OCI-LY1 (cell line): ENCODE data around the gene AP1M1.

Experiments
- H2AFZ ChIP-seq: fragments of 200-600 bp; sonication (generic), shearing (Covaris generic); 2 replicates; pipeline ENCODE4 v1.6.0; 2014; ENCODE audit warnings: antibody characterized with exemption, mild to moderate bottlenecking, low read length
- H3F3A ChIP-seq: fragments of 200-600 bp; sonication (generic), shearing (Covaris generic); 2 replicates; pipeline ENCODE4 v1.6.0; 2014; ENCODE audit warnings: mild to moderate bottlenecking, antibody characterized with exemption, low read length, moderate library complexity; ENCODE audit not compliant: insufficient read depth
- H3K27ac ChIP-seq: fragments of 200-600 bp; sonication (generic); 2 replicates; pipeline ENCODE4 v1.5.1; 2014; ENCODE audit warnings: low read length, mixed run types, mild to moderate bottlenecking, low read depth; ENCODE audit not compliant: poor library complexity, severe bottlenecking
- H3K27me3 ChIP-seq: fragments of 200-600 bp; sonication (generic); 2 replicates; pipeline ENCODE4 v1.6.0; 2014; ENCODE audit warnings: antibody characterized with exemption, mild to moderate bottlenecking, low read length, moderate library complexity; ENCODE audit not compliant: insufficient read depth
- H3K36me3 ChIP-seq: fragments of 200-600 bp; sonication (generic); 2 replicates; pipeline ENCODE4 v1.6.1; 2014; ENCODE audit warnings: mild to moderate bottlenecking, antibody characterized with exemption, low read length, moderate library complexity, mixed read lengths; ENCODE audit not compliant: insufficient read depth
- H3K4me1 ChIP-seq: fragments of 200-600 bp; sonication (generic); 2 replicates; pipeline ENCODE4 v1.5.1; 2014; ENCODE audit warnings: mild to moderate bottlenecking, low read length, moderate library complexity; ENCODE audit not compliant: insufficient read depth, severe bottlenecking
- H3K4me2 ChIP-seq: fragments of 200-600 bp; sonication (generic), shearing (Covaris generic); 2 replicates; pipeline ENCODE4 v1.6.1; 2014; ENCODE audit warnings: low read length
- H3K4me3 ChIP-seq: fragments of 200-600 bp; sonication (generic); 2 replicates; pipeline ENCODE4 v1.5.1; 2014; ENCODE audit warnings: low read length, low read depth, mild to moderate bottlenecking, mixed read lengths; ENCODE audit not compliant: poor library complexity, severe bottlenecking
- H3K79me2 ChIP-seq: fragments of 200-600 bp; shearing (Covaris generic); 2 replicates; pipeline ENCODE4 v1.6.1; 2016; ENCODE audit warnings: mixed run types, low read length, mixed read lengths; ENCODE audit not compliant: insufficient read depth
- H3K9ac ChIP-seq: fragments of 200-600 bp; sonication (generic), shearing (Covaris generic); 2 replicates; pipeline ENCODE4 v1.6.1; 2014; ENCODE audit warnings: mild to moderate bottlenecking, low read length, mixed read lengths
- H3K9me2 ChIP-seq: fragments of 200-600 bp; sonication (generic), shearing (Covaris generic); 2 replicates; pipeline ENCODE4 v1.6.1; 2014; ENCODE audit warnings: low read depth, mild to moderate bottlenecking, low read length, mixed read lengths
- H3K9me3 ChIP-seq: fragments of 200-600 bp; shearing (Covaris generic); 2 replicates; pipeline ENCODE4 v1.6.1; 2014; ENCODE audit warnings: low read length, mixed read lengths
- H4K20me1 ChIP-seq: fragments of 200-600 bp; sonication (generic), shearing (Covaris generic); 2 replicates; pipeline ENCODE4 v1.6.0; 2016; ENCODE audit warnings: mild to moderate bottlenecking, low read length; ENCODE audit not compliant: insufficient read depth
- CTCF ChIP-seq: fragments of 200-600 bp; sonication (generic), shearing (Covaris generic); IDR thresholded peaks from 2 replicates; pipeline ENCODE4 v1.5.1; 2017; ENCODE audit warnings: mild to moderate bottlenecking, antibody characterized with exemption, low read length, moderate library complexity, mixed read lengths
- EZH2 ChIP-seq: fragments of 200-600 bp; sonication (generic), shearing (Covaris generic); IDR thresholded peaks from 2 replicates; pipeline ENCODE4 v1.8.0; 2017; ENCODE audit warnings: borderline replicate concordance, mixed run types, mild to moderate bottlenecking, antibody characterized with exemption, low read length, moderate library complexity, mixed read lengths

The AP1M1 gene

GRCh38 chr19:16160943-16161560 lies 36.7 kb upstream of the AP1M1 start:
- Histone ChIP-seq H3K27me3 (no peaks in the 10 kb centered on the region), H3K9ac (no peak overlapping the region), H3K36me3 (peaks cover 21% of the 10 kb centered on the region), H3K27ac (no peak overlapping the region), H3K4me3 (no peak overlapping the region), H4K20me1 (no peaks in the 10 kb centered on the region), H2AFZ (no peak overlapping the region), H3F3A (no peaks in the 10 kb centered on the region), H3K9me2 (no peaks in the 10 kb centered on the region), H3K4me1 (no peaks in the 10 kb centered on the region), H3K9me3 (no peaks in the 10 kb centered on the region), H3K4me2 (no peak overlapping the region), H3K79me2 (no peaks in the 10 kb centered on the region)
- TF ChIP-seq EZH2 (no peak), CTCF (no peak)

- Histone ChIP-seq H2AFZ (no peak overlapping the region), H3K36me3 (peaks cover 13% of the 10 kb centered on the region), H4K20me1 (no peaks in the 10 kb centered on the region), H3K9me2 (no peaks in the 10 kb centered on the region), H3K9me3 (no peaks in the 10 kb centered on the region), H3K4me3 (no peak overlapping the region), H3K79me2 (no peaks in the 10 kb centered on the region), H3K9ac (no peak overlapping the region), H3K4me1 (no peaks in the 10 kb centered on the region), H3F3A (no peaks in the 10 kb centered on the region), H3K27me3 (no peaks in the 10 kb centered on the region), H3K4me2 (no peak overlapping the region), H3K27ac (no peak overlapping the region)
- TF ChIP-seq EZH2 (no peak), CTCF (no peak)
Measured at GRCh38 chr19:16161840-16162239, 35.9 kb upstream of the AP1M1 start.

- Histone ChIP-seq H3K27ac (no peak overlapping the region), H3K4me1 (no peaks in the 10 kb centered on the region), H3K9me3 (no peaks in the 10 kb centered on the region), H4K20me1 (no peaks in the 10 kb centered on the region), H3F3A (no peaks in the 10 kb centered on the region), H3K4me3 (no peak overlapping the region), H3K4me2 (no peak overlapping the region), H3K9me2 (no peaks in the 10 kb centered on the region), H3K9ac (no peak overlapping the region), H2AFZ (no peak overlapping the region), H3K79me2 (no peaks in the 10 kb centered on the region), H3K27me3 (no peaks in the 10 kb centered on the region), H3K36me3 (no peaks in the 10 kb centered on the region; the same call in 1 of the 2 replicates)
- TF ChIP-seq CTCF (no peak), EZH2 (no peak)
Measured at GRCh38 chr19:16164222-16164890, 33.4 kb upstream of the AP1M1 start.
